UCSD-AML1 (cell line): ENCODE results near the gene ALDH1A3.
"Not testable (repeated sequence)": the region's sequence is repeated elsewhere in the genome, so short reads cannot be mapped to it uniquely, and the experiment has no call there.

Source experiments
- DNase-seq: peaks from one replicate; lab custom pipeline; 2025; ENCODE audit not compliant: unreplicated experiment; lab: John Stamatoyannopoulos, UW

ALDH1A3 gene

GRCh38 chr15:100879464-100880138 lies at the start of gene ALDH1A3:
Gene ALDH1A3, plus strand, starts transcription at chr15:100879831. Its CDS starts 77 bp downstream, at chr15:100879908.
- DNase-seq, result no peak

- DNase-seq, result no peak
Measured at GRCh38 chr15:100831467-100831866, 48.2 kb upstream of the ALDH1A3 start.

GRCh38 chr15:100832149-100832942 lies 47.3 kb upstream of the ALDH1A3 start:
- no peak for DNase-seq

GRCh38 chr15:100833417-100834389 lies 45.9 kb upstream of the ALDH1A3 start:
- no peak for DNase-seq

GRCh38 chr15:100834731-100835130 lies 44.9 kb upstream of the ALDH1A3 start:
- no peak for DNase-seq

- no peak for DNase-seq
Measured at GRCh38 chr15:100835636-100836035, 44.0 kb upstream of the ALDH1A3 start.

GRCh38 chr15:100836501-100836900 lies 43.1 kb upstream of the ALDH1A3 start:
- no peak for DNase-seq

GRCh38 chr15:100841426-100841825 lies 38.2 kb upstream of the ALDH1A3 start:
- DNase-seq, result no peak

GRCh38 chr15:100842756-100843730 lies 36.6 kb upstream of the ALDH1A3 start:
- no peak for DNase-seq

GRCh38 chr15:100844167-100844566 lies 35.5 kb upstream of the ALDH1A3 start:
- no peak for DNase-seq

- no peak for DNase-seq
Measured at GRCh38 chr15:100844778-100845177, 34.9 kb upstream of the ALDH1A3 start.

GRCh38 chr15:100847194-100847593 lies 32.4 kb upstream of the ALDH1A3 start:
- no peak for DNase-seq

GRCh38 chr15:100849021-100849854 lies 30.4 kb upstream of the ALDH1A3 start:
- peak; percentile 73 for DNase-seq

GRCh38 chr15:100849855-100850218 lies 29.8 kb upstream of the ALDH1A3 start:
- DNase-seq, result no peak

- DNase-seq, result not testable (repeated sequence)
Measured at GRCh38 chr15:100851428-100852015, 28.1 kb upstream of the ALDH1A3 start.

- no peak for DNase-seq
Measured at GRCh38 chr15:100852630-100853029, 27.0 kb upstream of the ALDH1A3 start.

- no peak for DNase-seq
Measured at GRCh38 chr15:100853676-100854440, 25.8 kb upstream of the ALDH1A3 start.

- DNase-seq, result no peak
Measured at GRCh38 chr15:100856867-100857266, 22.8 kb upstream of the ALDH1A3 start.
